T-helper 1 cell (primary cell): ENCODE measurements around the gene CHMP3.

Source experiments
- DNase-seq, 5 donors: peaks; one replicate each; pipeline ENCODE4 v3.0.0-alpha.2; 2012 to 2020

CHMP3 gene

GRCh38 chr2:86464652-86465051 lies 98.6 kb downstream of the CHMP3 start:
- DNase-seq = peak in 1 of 5 donors; percentile 39

GRCh38 chr2:86461042-86461743 lies 102.0 kb downstream of the CHMP3 start:
- no peak for DNase-seq

- DNase-seq = no peak
These were observed 108.1 kb downstream of the CHMP3 start for GRCh38 chr2:86455181-86455580.

GRCh38 chr2:86454238-86454637 lies 109.0 kb downstream of the CHMP3 start:
- no peak for DNase-seq

GRCh38 chr2:86453836-86454235 lies 109.4 kb downstream of the CHMP3 start:
- DNase-seq = no peak
